OCI-LY1 (cell line): ENCODE measurements around the gene SERP2.
"Not testable (repeated sequence)": the region's sequence is repeated elsewhere in the genome, so short reads cannot be mapped to it uniquely, and the experiment has no call there.

Experiments
- H2AFZ ChIP-seq: fragments of 200-600 bp; sonication (generic), shearing (Covaris generic); 2 replicates; pipeline ENCODE4 v1.6.0; 2014; ENCODE audit warnings: antibody characterized with exemption, mild to moderate bottlenecking, low read length
- H3F3A ChIP-seq: fragments of 200-600 bp; sonication (generic), shearing (Covaris generic); 2 replicates; pipeline ENCODE4 v1.6.0; 2014; ENCODE audit warnings: mild to moderate bottlenecking, antibody characterized with exemption, low read length, moderate library complexity; ENCODE audit not compliant: insufficient read depth
- H3K27ac ChIP-seq: fragments of 200-600 bp; sonication (generic); 2 replicates; pipeline ENCODE4 v1.5.1; 2014; ENCODE audit warnings: low read length, mixed run types, mild to moderate bottlenecking, low read depth; ENCODE audit not compliant: poor library complexity, severe bottlenecking
- H3K27me3 ChIP-seq: fragments of 200-600 bp; sonication (generic); 2 replicates; pipeline ENCODE4 v1.6.0; 2014; ENCODE audit warnings: antibody characterized with exemption, mild to moderate bottlenecking, low read length, moderate library complexity; ENCODE audit not compliant: insufficient read depth
- H3K36me3 ChIP-seq: fragments of 200-600 bp; sonication (generic); 2 replicates; pipeline ENCODE4 v1.6.1; 2014; ENCODE audit warnings: mild to moderate bottlenecking, antibody characterized with exemption, low read length, moderate library complexity, mixed read lengths; ENCODE audit not compliant: insufficient read depth
- H3K4me1 ChIP-seq: fragments of 200-600 bp; sonication (generic); 2 replicates; pipeline ENCODE4 v1.5.1; 2014; ENCODE audit warnings: mild to moderate bottlenecking, low read length, moderate library complexity; ENCODE audit not compliant: insufficient read depth, severe bottlenecking
- H3K4me2 ChIP-seq: fragments of 200-600 bp; sonication (generic), shearing (Covaris generic); 2 replicates; pipeline ENCODE4 v1.6.1; 2014; ENCODE audit warnings: low read length
- H3K4me3 ChIP-seq: fragments of 200-600 bp; sonication (generic); 2 replicates; pipeline ENCODE4 v1.5.1; 2014; ENCODE audit warnings: low read length, low read depth, mild to moderate bottlenecking, mixed read lengths; ENCODE audit not compliant: poor library complexity, severe bottlenecking
- H3K79me2 ChIP-seq: fragments of 200-600 bp; shearing (Covaris generic); 2 replicates; pipeline ENCODE4 v1.6.1; 2016; ENCODE audit warnings: mixed run types, low read length, mixed read lengths; ENCODE audit not compliant: insufficient read depth
- H3K9ac ChIP-seq: fragments of 200-600 bp; sonication (generic), shearing (Covaris generic); 2 replicates; pipeline ENCODE4 v1.6.1; 2014; ENCODE audit warnings: mild to moderate bottlenecking, low read length, mixed read lengths
- H3K9me2 ChIP-seq: fragments of 200-600 bp; sonication (generic), shearing (Covaris generic); 2 replicates; pipeline ENCODE4 v1.6.1; 2014; ENCODE audit warnings: low read depth, mild to moderate bottlenecking, low read length, mixed read lengths
- H3K9me3 ChIP-seq: fragments of 200-600 bp; shearing (Covaris generic); 2 replicates; pipeline ENCODE4 v1.6.1; 2014; ENCODE audit warnings: low read length, mixed read lengths
- H4K20me1 ChIP-seq: fragments of 200-600 bp; sonication (generic), shearing (Covaris generic); 2 replicates; pipeline ENCODE4 v1.6.0; 2016; ENCODE audit warnings: mild to moderate bottlenecking, low read length; ENCODE audit not compliant: insufficient read depth
- CTCF ChIP-seq: fragments of 200-600 bp; sonication (generic), shearing (Covaris generic); IDR thresholded peaks from 2 replicates; pipeline ENCODE4 v1.5.1; 2017; ENCODE audit warnings: mild to moderate bottlenecking, antibody characterized with exemption, low read length, moderate library complexity, mixed read lengths
- EZH2 ChIP-seq: fragments of 200-600 bp; sonication (generic), shearing (Covaris generic); IDR thresholded peaks from 2 replicates; pipeline ENCODE4 v1.8.0; 2017; ENCODE audit warnings: borderline replicate concordance, mixed run types, mild to moderate bottlenecking, antibody characterized with exemption, low read length, moderate library complexity, mixed read lengths

SERP2 gene

GRCh38 chr13:44373601-44374347 is at the start of gene SERP2:
Gene SERP2, plus strand, starts transcription at chr13:44373824. Its CDS starts 202 bp downstream, at chr13:44374026.
- H3K27ac ChIP-seq: no peak within 1 kb of the TSS
- TF ChIP-seq CTCF (no peak), EZH2 (no peak)

GRCh38 chr13:44326961-44327360 is 46.7 kb upstream of the SERP2 start:
- Histone ChIP-seq H3K27ac (no peak overlapping the region), H3K36me3 (no peaks in the 10 kb centered on the region), H3K9me2 (no peaks in the 10 kb centered on the region), H3F3A (no peaks in the 10 kb centered on the region), H3K27me3 (no peaks in the 10 kb centered on the region; the same call in 1 of the 2 replicates), H3K4me1 (no peaks in the 10 kb centered on the region), H3K9ac (no peak overlapping the region), H3K4me3 (no peak overlapping the region), H2AFZ (no peak overlapping the region), H3K79me2 (no peaks in the 10 kb centered on the region), H3K4me2 (no peak overlapping the region), H4K20me1 (no peaks in the 10 kb centered on the region), H3K9me3 (no peaks in the 10 kb centered on the region)
- no peak for TF ChIP-seq EZH2
- TF ChIP-seq CTCF: no peak

More at GRCh38 chr13:44373601-44374347, at the start of gene SERP2:
- Histone ChIP-seq H3K9me3 (no peaks in the 10 kb centered on the region), H3K36me3 (no peaks in the 10 kb centered on the region), H3K79me2 (no peaks in the 10 kb centered on the region), H3K27me3 (peaks cover 7% of the 10 kb centered on the region; the same call in 1 of the 2 replicates), H4K20me1 (no peaks in the 10 kb centered on the region), H2AFZ (no peak within 1 kb of the TSS), H3K4me1 (no peaks in the 10 kb centered on the region), H3F3A (no peaks in the 10 kb centered on the region), H3K4me2 (peak within 1 kb of the TSS; percentile 46; the same call in 1 of the 2 replicates), H3K4me3 (peak within 1 kb of the TSS; percentile 43), H3K9me2 (no peaks in the 10 kb centered on the region), H3K9ac (no peak within 1 kb of the TSS)

GRCh38 chr13:44329041-44329440 is 44.6 kb upstream of the SERP2 start:
- not testable (repeated sequence) for H3K36me3 ChIP-seq, H3K27ac ChIP-seq, H3K27me3 ChIP-seq, H3K4me1 ChIP-seq, H3F3A ChIP-seq, H3K9me3 ChIP-seq, H4K20me1 ChIP-seq, H3K9me2 ChIP-seq, H3K4me2 ChIP-seq, H3K9ac ChIP-seq, H3K79me2 ChIP-seq, H2AFZ ChIP-seq, H3K4me3 ChIP-seq
